ENCODE results near the gene NRP1. TPM values are rescaled to one million over a fixed set of nuclear protein-coding genes. Genes with fewer than 3 reads are reported as not detected.
"Not testable (repeated sequence)": the region's sequence is repeated elsewhere in the genome, so short reads cannot be mapped to it uniquely, and the experiment has no call there.

NRP1 gene
- total RNA-seq, 1 experiment from 2014 or later = 0.99 TPM

DNA sequence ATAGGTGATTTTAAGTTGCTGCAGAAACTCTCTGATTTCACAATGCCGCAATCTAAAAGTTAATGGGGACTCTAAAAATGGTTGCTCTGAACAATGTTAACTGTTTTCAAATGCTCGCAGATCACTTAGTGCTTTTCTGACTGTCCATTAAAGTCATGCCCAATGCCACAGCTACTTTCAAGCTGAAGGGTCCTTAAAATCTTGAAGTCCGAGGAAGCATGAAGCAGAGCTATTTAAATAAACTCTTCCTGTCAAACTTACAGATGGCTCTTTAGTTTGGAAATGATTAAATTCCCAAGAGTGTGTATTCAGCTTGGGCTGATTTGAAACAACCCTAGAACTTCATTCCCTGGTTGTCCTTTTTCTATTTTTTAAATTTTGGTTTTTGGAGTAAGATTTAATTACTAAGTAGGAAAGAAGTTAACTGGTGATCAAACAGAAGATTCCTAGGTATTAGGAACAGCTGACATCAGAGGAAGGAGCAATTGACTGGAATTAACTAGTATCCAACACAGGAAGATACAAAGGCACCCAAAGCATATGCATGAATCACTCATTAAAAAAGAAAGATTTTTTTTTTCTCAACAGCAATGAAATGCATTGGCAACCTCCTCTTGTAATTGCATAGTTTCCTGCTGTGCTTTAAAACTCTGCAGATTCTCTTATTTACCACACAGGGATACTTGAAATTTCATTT is 105.1 kb downstream of the NRP1 start:
- Histone ChIP-seq H3K4me3 (no peak overlapping the region), H3K9me3 (no peaks in the 10 kb centered on the region), H3K36me3 (no peaks in the 10 kb centered on the region), H3K27me3 (no peaks in the 10 kb centered on the region)
- DNase-seq = no peak

DNA sequence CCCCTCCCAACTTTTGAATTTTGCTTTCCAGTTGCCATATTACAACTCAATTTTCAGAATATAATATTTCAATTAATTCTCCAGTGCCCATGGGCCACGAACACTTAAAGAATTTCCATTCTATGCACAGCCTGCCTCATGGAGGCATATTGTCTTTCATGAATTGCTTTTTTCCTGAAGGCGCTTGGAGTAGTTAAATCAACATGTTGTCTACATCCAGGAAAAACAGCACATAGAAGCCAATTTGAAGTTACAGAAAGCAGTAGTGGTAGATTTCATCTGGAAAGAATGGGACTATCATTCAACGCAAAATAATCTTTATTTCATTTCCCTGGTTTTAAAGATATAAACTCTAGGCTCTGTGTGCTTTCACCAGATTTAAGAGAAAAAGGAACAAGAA is 106.0 kb downstream of the NRP1 start:
- Histone ChIP-seq H3K36me3 (no peaks in the 10 kb centered on the region), H3K27me3 (no peaks in the 10 kb centered on the region), H3K4me3 (no peak overlapping the region), H3K9me3 (no peaks in the 10 kb centered on the region)
- DNase-seq = no peak

DNA sequence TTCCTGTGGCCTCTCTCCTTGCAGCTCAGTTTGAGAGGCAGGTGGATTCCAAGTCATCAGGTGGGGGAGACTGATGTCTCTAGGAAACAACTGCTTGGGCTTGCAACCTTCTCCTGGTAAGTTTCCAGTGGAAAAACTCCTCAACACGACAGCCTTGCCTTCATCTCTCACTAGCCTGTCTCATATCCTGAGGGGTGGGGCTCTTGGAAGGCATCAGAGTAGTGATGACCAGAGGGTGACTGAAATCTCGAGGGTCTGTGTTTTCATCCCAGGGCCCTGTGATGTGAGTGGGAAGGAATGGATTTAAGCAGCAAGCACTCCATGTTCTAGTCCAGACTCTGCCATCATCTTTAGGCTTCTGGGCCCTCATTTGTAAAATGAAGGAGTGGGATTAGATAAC is 107.0 kb downstream of the NRP1 start:
- Histone ChIP-seq H3K4me3 (no peak overlapping the region), H3K9me3 (no peaks in the 10 kb centered on the region), H3K27me3 (no peaks in the 10 kb centered on the region), H3K36me3 (no peaks in the 10 kb centered on the region)
- no peak for DNase-seq

DNA sequence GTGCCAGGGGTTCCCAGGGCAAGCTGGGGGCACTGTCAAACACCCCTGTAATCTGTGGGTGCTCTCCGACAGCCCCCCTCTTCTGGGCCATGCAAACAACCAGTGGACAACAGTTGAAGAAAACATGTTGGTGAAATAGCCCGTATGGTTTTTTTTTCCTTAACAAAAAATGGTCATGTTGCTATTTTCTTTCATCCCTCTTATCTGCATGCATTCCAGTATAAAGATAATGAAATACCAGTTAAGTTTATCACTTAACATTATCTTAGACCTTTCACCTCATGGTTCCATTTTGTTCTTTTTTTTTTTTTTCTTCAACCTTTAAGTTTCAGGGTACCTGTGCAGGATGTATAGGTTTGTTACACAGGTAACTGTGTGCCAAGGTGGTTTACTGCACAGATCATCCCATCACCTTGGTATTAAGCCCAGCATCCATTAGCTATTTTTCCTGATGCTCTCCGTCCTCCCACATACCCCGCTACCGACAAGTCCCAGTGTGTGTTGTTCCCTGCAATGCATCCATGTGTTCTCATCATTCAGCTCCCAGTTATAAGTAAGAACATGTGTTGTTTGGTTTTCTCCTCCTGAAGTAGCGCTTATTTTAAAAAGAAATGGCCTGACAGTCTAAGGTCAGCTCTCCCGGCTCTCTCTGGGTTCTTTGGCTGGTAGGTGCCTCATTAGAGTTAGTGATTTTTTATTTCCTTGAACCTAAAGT is 110.1 kb downstream of the NRP1 start:
- no peaks in the 10 kb centered on the region for H3K9me3 ChIP-seq
- H3K36me3 ChIP-seq = no peaks in the 10 kb centered on the region
- no peak for DNase-seq
- H3K4me3 ChIP-seq = no peak overlapping the region
- H3K27me3 ChIP-seq = no peaks in the 10 kb centered on the region

DNA sequence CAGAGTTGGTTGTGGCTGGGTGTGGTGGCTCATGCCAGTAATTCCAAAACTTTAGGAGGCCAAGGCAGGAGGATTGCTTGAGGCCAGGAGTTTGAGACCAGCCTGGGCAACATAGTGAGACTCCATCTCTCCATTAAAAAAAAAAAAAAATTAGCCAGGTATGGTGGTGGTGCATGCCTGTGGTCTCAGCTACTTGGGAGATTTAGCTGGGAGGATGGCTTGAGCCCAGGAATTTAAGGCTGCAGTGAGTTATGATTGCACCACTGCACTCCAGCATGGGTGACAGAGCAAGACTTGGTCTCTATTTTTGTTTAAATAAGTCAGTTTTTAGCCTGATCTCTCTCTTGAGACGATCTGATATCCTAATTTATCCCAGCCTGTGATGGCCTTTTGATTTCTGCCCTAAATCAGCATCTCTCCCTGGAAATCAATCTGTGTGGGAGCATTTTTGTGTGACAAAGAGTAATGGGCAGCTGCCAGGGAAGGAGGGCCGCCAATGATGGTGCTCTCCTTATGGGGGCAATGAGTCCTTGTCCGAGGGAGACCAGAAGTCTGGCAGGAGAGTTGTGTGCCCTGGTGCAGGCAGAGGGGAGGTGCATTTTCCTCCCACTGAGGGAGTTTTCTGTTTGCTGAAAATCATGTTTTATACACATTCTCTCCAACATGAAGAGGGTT is 111.0 kb downstream of the NRP1 start:
- Histone ChIP-seq H3K9me3 (no peaks in the 10 kb centered on the region), H3K27me3 (no peaks in the 10 kb centered on the region), H3K36me3 (no peaks in the 10 kb centered on the region), H3K4me3 (no peak overlapping the region)
- no peak for DNase-seq

DNA sequence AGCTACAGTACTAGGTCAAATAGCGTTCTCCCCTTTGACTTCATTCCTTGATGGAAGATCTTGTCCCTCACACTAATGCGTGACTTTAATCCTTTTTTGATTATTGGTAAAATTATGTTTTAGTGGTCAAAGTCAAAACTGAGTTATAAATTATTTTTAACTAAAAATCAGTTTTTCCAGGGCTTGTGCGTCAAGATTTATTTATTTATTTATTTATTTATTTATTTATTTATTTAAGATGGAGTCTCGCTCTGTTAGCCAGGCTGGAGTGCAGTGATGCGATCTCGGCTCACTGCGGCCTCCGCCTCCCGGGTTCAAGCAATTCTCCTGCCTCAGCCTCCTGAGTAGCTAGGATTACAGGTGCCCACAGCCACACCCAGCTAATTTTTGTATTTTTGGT is 112.2 kb downstream of the NRP1 start:
- DNase-seq, H3K36me3 ChIP-seq, H3K4me3 ChIP-seq, H3K27me3 ChIP-seq, H3K9me3 ChIP-seq: not testable (repeated sequence)

DNA sequence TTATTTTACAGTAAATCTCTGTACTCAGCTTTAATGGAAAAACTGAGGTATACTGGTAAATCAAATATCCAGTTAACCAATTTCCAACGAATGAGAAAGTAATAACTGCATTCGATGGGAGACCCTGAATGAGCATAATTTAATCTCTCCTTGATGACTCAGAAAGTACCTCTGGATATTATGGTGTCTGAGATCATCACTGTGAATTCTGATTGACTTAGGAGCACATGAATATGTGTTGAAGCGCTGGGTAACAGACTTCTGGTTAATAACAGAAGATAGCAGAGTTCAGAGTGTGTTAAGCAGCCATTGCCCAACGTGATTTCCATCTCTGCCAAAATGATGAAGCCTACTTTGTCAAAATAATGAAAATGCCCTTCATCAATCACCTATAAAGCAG is 116.6 kb downstream of the NRP1 start:
- H3K27me3 ChIP-seq = no peaks in the 10 kb centered on the region
- no peaks in the 10 kb centered on the region for H3K36me3 ChIP-seq
- H3K9me3 ChIP-seq = no peaks in the 10 kb centered on the region
- H3K4me3 ChIP-seq = no peak overlapping the region
- no peak for DNase-seq

DNA sequence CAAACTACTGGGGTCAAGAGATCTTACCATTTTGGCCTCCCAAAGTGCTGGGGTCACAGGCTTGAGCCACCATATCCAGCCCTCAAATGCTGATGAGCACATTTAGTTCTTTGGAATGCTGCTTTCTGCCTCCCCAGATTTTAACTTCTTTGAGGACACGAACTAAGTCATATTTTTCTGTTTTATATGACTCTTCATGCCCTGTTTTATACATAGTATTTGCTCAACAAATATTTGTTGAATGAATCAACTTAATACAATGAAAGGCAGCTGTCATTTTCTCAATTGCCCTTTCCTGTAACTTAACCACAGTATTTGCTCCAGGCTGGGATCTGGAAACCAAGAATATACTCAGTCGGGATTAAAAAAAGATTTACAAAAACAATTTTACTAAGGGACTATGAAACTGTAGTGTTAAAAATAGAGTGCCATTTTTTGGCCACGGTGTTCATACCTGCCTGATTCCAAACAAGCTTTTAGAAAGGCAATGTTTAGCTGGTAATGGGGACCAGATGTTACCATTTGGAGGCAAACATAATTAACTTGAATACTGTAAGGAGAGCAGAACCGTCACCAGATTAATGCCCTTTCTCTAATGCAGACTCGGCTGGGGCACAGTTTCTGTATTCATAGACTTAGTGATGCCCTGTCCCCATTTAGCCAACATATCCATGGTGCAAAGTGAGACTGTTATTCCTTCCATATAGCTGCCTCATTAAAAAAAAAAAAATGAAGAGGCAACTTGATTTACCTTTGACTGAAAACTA is 117.6 kb downstream of the NRP1 start:
- peak; percentile 18 for DNase-seq
- no peaks in the 10 kb centered on the region for H3K27me3 ChIP-seq
- H3K9me3 ChIP-seq = no peaks in the 10 kb centered on the region
- H3K36me3 ChIP-seq = no peaks in the 10 kb centered on the region
- no peak overlapping the region for H3K4me3 ChIP-seq

DNA sequence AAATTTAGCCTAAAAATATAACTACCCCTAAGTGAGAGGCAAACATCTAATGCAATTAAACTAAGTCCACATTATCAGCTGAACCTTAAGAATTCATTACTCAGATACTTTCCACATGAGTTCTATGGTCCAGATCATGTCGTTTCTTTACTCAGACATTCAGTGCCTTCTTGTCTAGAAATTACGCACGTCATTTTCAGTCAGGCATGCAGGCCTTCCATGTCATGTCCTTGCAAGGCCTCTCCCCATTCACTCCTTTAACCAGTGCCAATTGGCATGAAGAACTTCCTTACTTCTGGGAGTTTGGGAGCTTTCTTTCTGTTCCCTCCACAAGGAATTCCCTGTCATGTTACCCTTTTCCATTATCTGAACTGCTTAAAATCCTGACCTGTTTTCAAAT is 118.8 kb downstream of the NRP1 start:
- Histone ChIP-seq H3K27me3 (no peaks in the 10 kb centered on the region), H3K9me3 (no peaks in the 10 kb centered on the region), H3K4me3 (no peak overlapping the region), H3K36me3 (no peaks in the 10 kb centered on the region)
- DNase-seq = no peak

DNA sequence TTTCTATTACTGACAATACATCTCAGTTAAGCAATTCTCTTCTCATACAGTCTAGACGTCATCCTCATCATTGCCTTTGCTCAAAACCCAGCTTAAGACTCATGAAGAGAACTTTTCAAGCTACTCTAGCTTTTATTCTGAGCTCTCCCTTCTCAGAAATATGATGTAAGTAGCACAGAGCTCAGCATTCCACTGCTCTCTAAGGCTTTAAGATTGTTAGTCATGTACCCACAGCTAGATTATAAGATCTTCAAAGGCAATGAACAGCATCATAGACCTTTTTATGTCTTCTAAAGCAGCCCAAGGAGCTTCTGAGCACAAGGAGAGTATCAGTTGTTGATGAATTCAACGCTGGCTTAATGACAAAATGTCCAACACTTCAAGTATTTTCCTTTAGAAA is 119.3 kb downstream of the NRP1 start:
- Histone ChIP-seq H3K4me3 (no peak overlapping the region), H3K27me3 (no peaks in the 10 kb centered on the region), H3K9me3 (no peaks in the 10 kb centered on the region), H3K36me3 (no peaks in the 10 kb centered on the region)
- no peak for DNase-seq

DNA sequence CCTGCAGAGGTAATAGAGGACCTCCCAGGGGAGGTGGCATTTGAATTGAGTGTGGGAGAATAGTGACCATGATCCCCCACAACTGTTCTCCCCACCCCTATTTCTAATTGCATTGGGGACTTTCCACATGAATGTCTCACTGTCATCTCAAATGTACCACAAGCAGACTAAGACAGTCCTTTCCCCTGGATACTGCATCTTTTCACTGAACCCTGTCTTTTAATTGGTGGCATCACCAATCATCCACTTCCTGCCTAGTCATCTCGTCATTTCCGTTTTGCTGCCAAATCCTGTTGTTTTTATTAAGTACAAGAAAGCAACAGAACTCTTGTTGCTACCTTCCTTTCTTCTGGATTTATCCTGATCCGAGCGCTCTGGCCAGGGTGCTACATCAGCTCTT is 120.3 kb downstream of the NRP1 start:
- DNase-seq = no peak
- Histone ChIP-seq H3K9me3 (no peaks in the 10 kb centered on the region), H3K36me3 (no peaks in the 10 kb centered on the region), H3K27me3 (no peaks in the 10 kb centered on the region), H3K4me3 (no peak overlapping the region)

DNA sequence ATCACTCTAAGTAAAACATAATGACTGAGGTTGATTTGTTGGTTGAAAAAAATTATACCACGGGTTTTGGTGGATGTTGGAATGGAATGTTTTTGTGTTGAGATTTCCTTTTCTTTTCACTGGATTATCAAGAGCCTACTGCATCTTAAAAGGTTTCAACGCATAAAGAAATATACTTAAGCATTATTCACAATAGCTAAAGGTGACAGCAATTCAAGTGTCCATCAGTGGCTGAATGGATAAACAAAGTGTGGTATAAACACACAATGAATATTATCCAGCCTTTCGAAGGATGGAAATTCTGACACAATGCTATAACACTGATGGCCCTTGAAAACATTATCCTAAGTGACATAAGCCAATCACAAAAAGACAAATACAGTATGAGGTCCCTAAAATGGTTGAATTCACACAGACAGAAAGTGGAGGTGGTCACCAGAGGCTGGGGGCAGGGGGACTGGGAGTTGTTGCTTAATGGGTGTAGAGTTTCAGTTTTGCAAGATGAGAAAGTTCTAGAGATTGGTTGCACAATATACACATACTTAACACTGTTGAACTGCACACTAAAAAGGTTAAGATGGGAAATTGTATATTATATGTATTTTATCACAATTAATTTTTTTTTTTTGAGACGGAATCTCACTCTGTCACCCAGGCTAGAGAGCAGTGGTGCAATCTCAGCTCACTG is 122.3 kb downstream of the NRP1 start:
- no peaks in the 10 kb centered on the region for H3K36me3 ChIP-seq

DNA sequence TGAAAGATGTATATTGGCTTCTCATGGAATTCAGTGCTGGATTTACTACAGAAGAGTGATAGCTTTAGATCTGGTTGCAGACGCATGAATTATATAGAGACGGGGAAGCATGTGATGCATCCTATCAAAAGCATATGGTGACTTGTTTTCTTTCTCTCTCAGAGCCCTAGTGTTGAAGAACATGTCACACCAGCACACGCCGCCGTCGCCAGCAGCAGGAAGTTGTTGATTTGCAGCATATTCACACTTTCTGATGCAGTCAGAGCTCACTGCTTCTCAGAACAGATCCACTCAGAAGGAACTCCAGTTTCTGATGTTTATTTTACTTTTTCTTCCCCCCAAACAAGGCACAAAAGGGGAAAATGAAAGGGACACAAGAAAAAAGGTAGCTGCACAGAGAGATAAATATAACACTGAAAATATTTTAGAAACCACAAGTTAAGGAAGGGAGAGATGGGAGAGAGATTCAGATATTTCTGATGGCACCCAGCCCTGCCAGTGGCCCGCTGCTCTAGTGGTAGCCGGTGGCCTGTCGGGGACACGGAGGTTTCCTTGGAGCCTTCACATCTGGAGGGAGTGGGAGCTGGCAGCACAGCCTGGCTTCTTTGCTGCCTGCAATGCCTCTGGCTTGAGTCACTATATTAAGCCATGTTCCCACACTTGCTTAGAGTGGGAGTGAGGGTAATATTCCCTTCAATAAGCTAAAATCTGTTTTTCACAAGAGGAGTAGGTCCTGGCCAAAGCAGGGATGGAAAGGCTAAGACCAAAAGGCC is 123.2 kb downstream of the NRP1 start:
- no peaks in the 10 kb centered on the region for H3K9me3 ChIP-seq
- H3K36me3 ChIP-seq = no peaks in the 10 kb centered on the region
- H3K27me3 ChIP-seq = no peaks in the 10 kb centered on the region
- H3K4me3 ChIP-seq = no peak overlapping the region
- peak; percentile 65 for DNase-seq

More for the DNA sequence above, 122.3 kb downstream of the NRP1 start:
- H3K4me3 ChIP-seq = no peak overlapping the region
- no peak for DNase-seq
- no peaks in the 10 kb centered on the region for H3K9me3 ChIP-seq
- H3K27me3 ChIP-seq = no peaks in the 10 kb centered on the region

DNA sequence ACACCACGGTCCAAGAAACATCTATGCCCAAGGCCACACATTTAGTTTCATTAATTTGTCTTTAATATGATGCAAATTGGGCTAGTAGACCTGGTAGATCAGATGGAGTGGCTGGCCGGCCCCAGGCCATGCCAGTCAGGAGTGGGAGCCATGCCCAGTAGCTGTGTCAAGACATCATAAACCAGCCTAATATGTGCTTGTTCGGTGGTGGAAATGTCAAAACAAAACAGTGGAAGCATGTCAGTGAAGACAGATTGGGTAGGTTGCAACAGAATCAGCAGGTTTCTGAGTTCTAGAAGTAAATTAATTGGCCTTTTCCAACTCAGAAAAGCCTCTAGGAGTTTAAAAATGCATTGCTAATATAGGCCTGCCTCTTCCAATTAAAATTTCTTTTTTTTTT is 124.7 kb downstream of the NRP1 start:
- no peaks in the 10 kb centered on the region for H3K36me3 ChIP-seq
- H3K27me3 ChIP-seq = no peaks in the 10 kb centered on the region
- no peaks in the 10 kb centered on the region for H3K9me3 ChIP-seq
- peak; percentile 2 for DNase-seq
- H3K4me3 ChIP-seq = no peak overlapping the region

DNA sequence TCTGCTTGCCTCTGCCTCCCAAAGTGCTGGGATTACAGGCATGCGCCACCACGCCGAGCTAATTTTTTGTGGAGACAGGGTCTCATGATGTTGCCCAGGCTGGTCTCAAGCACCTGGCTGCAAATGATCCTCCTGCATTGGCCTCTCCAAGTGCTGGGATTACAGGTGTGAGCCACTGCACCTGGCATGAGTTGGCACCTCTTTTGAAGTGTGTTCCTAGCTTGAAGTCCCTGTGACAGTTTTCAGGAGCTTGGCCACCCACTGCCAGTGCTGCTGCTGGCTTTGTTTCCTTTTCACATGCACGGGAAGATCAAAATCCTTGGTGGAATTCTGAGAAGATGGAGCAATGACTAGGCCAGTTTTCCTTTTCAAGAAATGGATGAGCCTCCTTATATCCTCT is 126.3 kb downstream of the NRP1 start:
- Histone ChIP-seq H3K4me3 (no peak overlapping the region), H3K27me3 (no peaks in the 10 kb centered on the region), H3K9me3 (no peaks in the 10 kb centered on the region), H3K36me3 (no peaks in the 10 kb centered on the region)
- no peak for DNase-seq

DNA sequence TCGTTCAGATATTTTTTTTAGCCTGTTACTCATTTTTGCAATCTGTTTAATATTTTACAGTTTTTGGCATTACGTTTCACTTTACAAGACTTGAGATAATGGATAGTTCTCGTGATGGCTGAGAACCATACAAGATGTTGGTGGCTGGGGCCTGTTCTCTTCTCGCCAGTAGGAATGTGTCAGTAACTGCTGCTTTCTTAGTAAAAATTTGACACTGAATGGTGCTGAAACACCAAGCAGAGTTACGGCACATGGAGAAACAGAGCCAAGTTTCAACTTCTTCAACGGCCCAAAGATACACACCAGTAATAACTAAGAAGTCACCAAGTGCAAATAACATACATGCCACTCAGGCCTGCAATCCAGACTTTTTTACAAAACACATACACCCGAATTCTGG is 130.4 kb downstream of the NRP1 start:
- H3K27me3 ChIP-seq = no peaks in the 10 kb centered on the region
- H3K9me3 ChIP-seq = no peaks in the 10 kb centered on the region
- no peak overlapping the region for H3K4me3 ChIP-seq
- DNase-seq = no peak
- H3K36me3 ChIP-seq = no peaks in the 10 kb centered on the region

Measured in MG63 (cell line).